Stimulated activated CD4-positive, alpha-beta T cell treated with anti-CD3 and anti-CD28 coated beads, Interleukin-4, amount 100 ng/mL, for 24 hours (primary cell): Measurements from ENCODE around the gene DENND1A.
"Not testable (repeated sequence)": the region's sequence is repeated elsewhere in the genome, so short reads cannot be mapped to it uniquely, and the experiment has no call there.

Experiments
- DNase-seq: peaks from one replicate; pipeline ENCODE4 v3.0.0-alpha.2; 2020

DENND1A gene, protein sequence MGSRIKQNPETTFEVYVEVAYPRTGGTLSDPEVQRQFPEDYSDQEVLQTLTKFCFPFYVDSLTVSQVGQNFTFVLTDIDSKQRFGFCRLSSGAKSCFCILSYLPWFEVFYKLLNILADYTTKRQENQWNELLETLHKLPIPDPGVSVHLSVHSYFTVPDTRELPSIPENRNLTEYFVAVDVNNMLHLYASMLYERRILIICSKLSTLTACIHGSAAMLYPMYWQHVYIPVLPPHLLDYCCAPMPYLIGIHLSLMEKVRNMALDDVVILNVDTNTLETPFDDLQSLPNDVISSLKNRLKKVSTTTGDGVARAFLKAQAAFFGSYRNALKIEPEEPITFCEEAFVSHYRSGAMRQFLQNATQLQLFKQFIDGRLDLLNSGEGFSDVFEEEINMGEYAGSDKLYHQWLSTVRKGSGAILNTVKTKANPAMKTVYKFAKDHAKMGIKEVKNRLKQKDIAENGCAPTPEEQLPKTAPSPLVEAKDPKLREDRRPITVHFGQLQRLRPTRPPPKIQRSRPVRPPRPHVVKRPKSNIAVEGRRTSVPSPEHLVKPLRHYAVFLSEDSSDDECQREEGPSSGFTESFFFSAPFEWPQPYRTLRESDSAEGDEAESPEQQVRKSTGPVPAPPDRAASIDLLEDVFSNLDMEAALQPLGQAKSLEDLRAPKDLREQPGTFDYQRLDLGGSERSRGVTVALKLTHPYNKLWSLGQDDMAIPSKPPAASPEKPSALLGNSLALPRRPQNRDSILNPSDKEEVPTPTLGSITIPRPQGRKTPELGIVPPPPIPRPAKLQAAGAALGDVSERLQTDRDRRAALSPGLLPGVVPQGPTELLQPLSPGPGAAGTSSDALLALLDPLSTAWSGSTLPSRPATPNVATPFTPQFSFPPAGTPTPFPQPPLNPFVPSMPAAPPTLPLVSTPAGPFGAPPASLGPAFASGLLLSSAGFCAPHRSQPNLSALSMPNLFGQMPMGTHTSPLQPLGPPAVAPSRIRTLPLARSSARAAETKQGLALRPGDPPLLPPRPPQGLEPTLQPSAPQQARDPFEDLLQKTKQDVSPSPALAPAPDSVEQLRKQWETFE

GRCh38 chr9:123929870-123930831, at the start of gene DENND1A:
Gene DENND1A, minus strand, starts transcription at chr9:123930126. Its CDS starts 221 bp downstream, at chr9:123929905.
- peak; percentile 84 for DNase-seq

DNA sequence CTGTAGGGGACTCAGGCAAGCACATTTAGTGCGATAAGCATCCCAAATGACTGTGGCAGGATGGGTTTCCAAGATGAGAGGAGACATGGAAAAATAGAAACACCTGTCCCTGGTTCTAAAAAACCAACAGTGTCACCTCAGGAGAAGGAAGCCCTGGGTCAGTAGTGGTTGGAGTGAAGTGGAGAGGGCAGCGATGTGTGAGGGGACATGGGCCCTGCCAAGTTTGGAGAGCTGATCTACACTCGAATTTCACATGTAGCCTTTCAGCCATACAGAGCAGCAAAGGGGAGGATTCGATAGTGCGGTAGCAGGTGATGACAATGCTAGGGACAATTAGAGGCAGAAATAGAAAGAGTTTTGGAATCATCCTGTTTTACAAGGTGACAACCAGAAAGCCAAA, 49.1 kb upstream of the DENND1A start:
- no peak for DNase-seq

- DNase-seq, result not testable (repeated sequence)
These were observed 46.7 kb upstream of the DENND1A start for GRCh38 chr9:123976579-123976978.

DNA sequence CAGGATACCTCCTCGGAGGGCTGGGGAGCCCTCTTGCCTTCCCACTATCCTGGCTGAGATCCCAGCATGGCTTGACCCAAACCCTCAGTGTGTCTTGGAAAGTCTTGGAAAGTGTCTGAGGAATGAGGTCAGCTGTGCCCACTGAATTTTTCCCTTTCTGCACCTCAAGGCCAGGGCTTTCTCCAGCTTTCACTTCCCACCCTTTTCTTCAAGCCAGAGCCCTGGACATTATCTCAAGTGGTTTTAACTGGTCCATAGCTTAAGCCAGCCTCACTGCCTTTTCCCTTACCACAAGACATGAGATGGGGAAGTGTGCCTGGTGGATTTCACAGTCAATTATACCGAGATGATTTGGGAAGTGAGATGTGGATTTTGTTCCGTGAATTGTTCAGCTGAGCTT, 45.9 kb upstream of the DENND1A start:
- no peak for DNase-seq

- DNase-seq, result no peak
These were observed 44.5 kb upstream of the DENND1A start for GRCh38 chr9:123974471-123974870.

- DNase-seq, result no peak
These were observed 43.8 kb upstream of the DENND1A start for GRCh38 chr9:123973590-123974223.

DNA sequence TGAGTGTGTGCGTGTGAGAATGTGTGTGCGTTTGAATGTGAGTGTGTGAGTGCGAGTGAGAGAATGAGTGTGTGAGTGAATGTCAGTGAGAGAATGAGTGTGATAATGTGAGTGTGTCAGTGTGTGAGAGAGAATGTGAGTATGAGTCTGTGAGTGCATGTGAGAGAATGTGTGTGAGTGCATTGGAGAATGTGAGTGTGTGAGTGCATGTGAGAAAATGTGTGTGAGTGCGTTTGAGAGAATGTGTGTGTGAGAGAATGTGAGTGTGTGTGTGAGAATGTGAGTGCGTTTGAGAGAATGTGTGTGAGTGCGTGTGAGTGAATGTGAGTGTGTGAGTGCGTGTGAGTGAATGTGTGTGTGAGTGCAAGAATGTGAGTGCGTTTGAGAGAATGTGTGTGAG, 42.7 kb upstream of the DENND1A start:
- no peak for DNase-seq

DNA sequence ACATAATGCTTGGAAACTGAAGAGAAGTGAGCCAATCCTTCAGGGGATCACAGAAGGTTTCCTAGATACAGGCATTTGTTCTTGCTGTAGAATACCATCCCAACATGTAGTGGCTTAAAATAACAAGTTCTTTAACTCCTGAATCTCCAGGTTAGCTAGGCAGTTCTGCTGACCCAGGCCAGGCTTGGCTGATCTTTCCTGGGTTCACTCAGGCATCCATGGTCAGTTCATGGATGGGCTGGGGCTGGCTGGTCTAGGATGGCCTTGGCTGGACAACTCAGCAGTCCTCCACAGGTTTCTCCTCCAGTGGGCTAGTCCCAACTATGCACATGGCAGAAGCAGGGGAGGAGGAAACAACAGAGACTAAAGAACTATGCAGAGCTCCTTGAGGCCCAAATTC, 37.4 kb upstream of the DENND1A start:
- no peak for DNase-seq

DNA sequence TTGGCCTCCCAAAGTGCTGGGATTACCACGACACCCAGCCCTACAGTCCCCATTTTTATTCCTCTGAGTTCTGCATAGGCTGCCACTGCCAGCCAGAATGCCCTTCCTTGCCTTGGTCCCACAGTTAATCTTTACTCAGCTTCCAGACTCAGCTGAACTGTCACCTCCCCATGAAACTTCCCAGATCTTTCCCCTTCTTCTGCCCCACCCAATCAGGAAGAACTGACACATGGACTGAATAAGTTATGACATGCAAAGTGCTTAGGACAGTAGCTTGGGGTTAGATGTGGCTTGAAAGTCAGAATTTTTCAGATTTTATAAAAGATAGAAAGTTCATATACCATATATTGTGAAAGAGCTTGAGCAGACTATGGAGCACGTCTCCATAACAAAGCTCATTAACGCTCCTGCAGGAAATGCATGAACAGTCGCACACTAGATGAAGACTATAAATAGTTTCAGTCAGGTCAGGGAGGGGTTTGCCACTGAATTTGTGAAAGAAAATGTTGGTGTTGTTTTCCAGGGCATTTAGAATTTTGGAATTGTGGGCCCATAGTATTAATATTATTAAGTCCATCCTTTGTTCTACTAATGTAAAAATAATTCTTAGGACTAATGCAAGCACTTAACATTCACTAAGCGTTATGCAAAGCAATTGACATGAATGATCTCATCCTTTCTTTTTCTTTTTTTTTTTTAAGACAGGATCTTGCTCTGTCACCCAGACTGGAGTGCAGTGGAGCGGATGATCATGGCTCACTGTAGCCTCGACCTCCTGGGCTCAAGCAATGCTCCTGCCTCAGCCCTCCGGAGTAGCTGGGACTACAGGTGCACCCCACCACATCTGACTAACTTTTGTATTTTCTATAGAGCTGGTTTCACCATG, 36.1 kb upstream of the DENND1A start:
- no peak for DNase-seq

DNA sequence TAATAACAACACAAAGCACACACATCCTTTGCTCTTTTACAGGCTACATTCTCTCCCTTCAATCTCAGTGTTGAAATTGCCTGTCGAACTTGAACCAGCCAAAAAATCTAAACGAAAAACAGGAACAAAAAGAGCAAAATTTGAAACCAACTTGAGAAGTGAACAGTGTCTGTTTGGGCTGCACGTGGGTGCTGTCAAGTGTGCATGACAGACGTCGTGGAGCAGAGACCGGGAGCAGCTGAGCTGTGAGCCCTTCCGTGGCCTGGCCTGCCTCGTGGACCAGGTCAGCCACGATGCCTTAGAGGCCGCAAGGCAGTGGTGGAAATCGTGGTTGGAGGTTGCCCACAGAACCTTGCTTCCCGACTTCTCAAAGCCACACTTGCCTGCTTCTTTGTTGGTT, 34.8 kb upstream of the DENND1A start:
- no peak for DNase-seq

GRCh38 chr9:123960965-123961364, 31.0 kb upstream of the DENND1A start:
- no peak for DNase-seq

- DNase-seq, result no peak
These were observed 30.4 kb upstream of the DENND1A start for GRCh38 chr9:123960366-123960765.

DNA sequence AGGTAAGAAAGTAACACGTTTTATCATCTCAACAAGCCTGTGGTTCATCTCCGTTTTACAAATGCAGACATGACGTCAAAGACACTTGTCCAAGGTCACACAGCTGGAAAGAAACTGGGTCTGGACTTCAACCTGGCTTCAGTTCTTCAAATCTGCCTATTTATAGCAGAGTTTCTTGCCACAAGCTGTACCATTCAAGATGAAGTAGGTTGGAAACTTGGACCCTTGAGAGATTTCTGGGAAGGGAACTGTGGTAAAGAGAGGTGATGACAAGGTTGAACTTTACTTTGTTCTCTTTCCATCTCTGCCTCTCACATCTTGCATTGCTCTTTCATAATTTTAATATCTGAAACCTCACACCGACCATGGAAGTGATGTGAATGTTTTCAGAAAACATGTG, 29.9 kb upstream of the DENND1A start:
- DNase-seq, result no peak

- DNase-seq, result no peak
These were observed 27.8 kb upstream of the DENND1A start for GRCh38 chr9:123957731-123958130.

DNA sequence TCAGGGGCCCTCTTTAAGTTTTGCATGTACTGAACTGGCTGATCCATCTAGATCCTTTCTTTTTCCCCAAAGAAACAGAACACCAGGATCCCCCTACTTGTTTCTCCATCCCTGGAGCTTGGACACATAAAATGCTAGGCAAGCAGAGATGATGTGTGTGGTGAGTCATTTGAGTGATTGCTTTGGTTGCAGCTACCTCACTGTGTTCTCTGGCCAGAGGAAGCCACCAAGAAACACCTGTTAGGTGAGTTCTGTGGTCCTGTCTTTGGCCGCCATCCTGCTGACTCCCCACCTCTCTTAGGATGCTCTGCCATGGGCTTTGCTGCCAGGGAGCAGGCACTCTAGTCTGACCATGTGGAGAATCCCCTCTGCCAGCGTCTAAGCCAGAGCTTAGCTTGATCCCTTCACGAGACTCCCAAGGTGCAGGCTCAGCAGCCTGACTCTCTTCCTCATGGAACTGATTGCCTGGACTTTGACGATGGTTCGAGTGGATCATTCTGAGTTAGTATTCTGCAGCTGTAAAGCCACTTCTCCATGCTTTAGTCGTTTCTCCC, 27.3 kb upstream of the DENND1A start:
- no peak for DNase-seq

DNA sequence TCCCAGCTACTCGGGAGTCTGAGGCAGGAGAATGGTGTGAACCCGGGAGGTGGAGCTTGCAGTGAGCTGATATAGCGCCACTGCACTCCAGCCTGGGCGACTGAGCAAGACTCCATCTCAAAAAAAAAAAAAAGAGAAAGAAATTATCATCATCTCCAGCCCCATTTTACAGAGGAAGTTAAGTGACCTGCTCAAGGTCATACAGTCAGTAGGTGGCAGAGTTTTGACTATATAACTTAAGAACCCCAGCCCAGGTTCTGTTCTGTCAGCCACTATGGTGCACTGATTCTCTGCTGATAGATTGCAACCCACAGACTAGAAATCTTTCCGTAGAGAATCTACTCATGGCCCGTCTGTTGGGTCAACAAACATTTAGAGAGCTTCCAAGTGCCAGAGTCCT, 25.7 kb upstream of the DENND1A start:
- DNase-seq, result no peak

DNA sequence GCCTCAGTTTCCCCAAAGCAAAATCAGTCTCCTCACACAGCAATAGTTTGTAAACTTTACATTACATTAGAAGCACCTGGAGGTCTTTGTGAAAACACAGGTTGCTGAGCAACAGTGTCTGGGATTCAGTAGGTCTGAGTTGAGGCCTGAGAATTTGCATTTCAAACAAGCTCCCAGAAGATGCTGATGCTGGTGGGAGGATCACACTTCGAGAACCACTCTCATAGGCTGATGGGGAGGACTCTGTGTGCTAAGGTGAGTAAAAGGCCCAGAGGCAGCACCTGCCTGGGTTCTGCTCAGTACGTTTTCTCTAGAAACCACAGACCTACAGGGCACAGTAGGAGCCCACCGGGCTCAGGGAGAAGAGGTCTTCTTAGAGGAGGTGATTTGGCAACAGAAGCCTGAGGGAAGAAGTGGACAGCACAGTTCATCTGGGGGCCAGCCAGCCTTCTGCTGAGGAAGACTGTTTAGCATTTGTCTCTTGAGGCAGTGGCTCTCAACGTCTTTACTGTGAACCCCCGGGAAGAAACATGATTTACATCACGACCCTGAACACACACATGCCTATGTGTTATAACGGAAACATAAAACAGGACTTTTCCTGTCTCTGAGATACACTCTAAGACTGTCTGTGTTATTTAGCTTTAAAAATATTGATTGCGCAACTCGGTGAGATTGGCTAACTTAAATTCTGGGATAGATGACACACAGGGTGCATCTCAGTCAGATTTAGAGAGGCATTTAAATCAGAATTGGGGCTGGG, 24.8 kb upstream of the DENND1A start:
- no peak for DNase-seq

DNA sequence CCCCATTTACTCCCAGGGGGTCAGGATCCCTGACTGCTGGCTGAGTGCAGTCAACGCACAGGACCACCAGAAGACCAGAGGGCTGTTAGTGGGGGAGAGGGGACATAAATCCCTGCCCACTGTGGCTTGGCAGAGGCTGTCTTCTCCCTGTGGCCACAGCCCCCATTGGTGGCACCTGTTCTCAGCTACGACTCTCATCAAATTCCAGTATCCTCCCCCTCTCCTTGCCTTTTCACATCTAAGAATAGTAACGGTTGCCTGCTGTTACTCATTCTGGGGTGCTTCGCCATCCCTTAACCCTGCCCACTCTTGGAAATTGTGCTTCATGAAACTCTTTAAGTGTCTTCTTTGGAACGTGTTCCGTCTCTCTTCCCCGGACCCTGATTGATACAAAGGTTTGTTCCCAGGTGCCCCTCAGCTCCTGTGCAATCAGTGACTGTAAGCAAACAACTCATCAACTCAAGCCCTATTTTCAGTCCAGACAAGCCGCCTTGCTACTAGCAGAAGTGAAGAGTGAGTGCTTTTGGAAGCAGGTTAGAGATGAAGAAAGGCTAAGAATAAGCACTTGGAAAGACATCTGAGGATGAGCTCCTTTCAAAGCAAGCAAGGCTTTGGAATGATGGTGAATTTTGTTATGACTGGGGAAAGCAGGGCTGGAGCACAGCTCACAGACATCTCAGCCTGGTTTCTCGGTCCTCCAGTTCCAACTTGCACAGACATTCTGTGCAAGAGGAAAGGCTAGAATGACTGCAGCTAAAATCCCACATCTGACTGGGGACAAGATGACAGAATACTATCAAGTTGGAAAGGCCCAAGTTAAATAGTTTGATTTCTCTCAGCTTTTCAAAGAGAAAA, 22.9 kb upstream of the DENND1A start:
- no peak for DNase-seq

GRCh38 chr9:123948286-123948685, 18.4 kb upstream of the DENND1A start:
- no peak for DNase-seq
